Lung (tissue), 12 donors: ENCODE measurements around the gene ATP6V0A4. TPM values are rescaled to one million over a fixed set of nuclear protein-coding genes. Genes with fewer than 3 reads are reported as not detected.
"Not testable (repeated sequence)": the region's sequence is repeated elsewhere in the genome, so short reads cannot be mapped to it uniquely, and the experiment has no call there.

ENCODE experiments used
- ATAC-seq: fragments of 200-7000 bp; cut with Tn5 transposase; one replicate; pipeline ENCODE4 v1.9.1; 2020; ENCODE audit warnings: moderate number of reproducible peaks; ENCODE audit not compliant: insufficient read depth, low FRiP score
- DNase-seq, 3 donors: peaks; one replicate each; pipeline ENCODE4 v3.0.0-alpha.2; 2013 to 2017
- H3K27ac ChIP-seq, 2 donors: one replicate each; pipeline ENCODE4 v1.5.1; 2013; ENCODE audit warnings: mild to moderate bottlenecking in 2 of 2, moderate library complexity in 2 of 2, control low read depth in 1 of 2, inconsistent platforms in 1 of 2, low read depth in 1 of 2, low read length in 1 of 2
- H3K27me3 ChIP-seq, 3 donors: one replicate each; pipeline ENCODE4 v1.5.1; 2013; ENCODE audit warnings: low read length in 2 of 3; ENCODE audit not compliant: control insufficient read depth in 3 of 3, insufficient read depth in 3 of 3
- H3K36me3 ChIP-seq, 4 donors: one replicate each; pipeline ENCODE4 v1.5.1; 2013; ENCODE audit warnings: low read length in 4 of 4, mild to moderate bottlenecking in 1 of 4, moderate library complexity in 1 of 4; ENCODE audit not compliant: control insufficient read depth in 4 of 4, insufficient read depth in 4 of 4
- H3K4me1 ChIP-seq, 5 donors: one replicate each; pipeline ENCODE4 v1.5.1; 2013; ENCODE audit warnings: low read length in 5 of 5, mild to moderate bottlenecking in 2 of 5, moderate library complexity in 1 of 5; ENCODE audit not compliant: control insufficient read depth in 5 of 5, insufficient read depth in 5 of 5
- H3K4me3 ChIP-seq: one replicate; pipeline ENCODE4 v1.5.1; 2013; ENCODE audit warnings: mild to moderate bottlenecking, control low read depth, moderate library complexity
- H3K9ac ChIP-seq, 2 donors: one replicate each; pipeline ENCODE4 v1.5.1; 2013; ENCODE audit warnings: low read length in 2 of 2, control low read depth in 1 of 2; ENCODE audit not compliant: insufficient read depth in 1 of 2
- H3K9me3 ChIP-seq, 4 donors: one replicate each; pipeline ENCODE4 v1.5.1; 2013; ENCODE audit warnings: low read length in 3 of 4, mild to moderate bottlenecking in 1 of 4, moderate library complexity in 1 of 4; ENCODE audit not compliant: control insufficient read depth in 4 of 4, insufficient read depth in 3 of 4
- WGBS, 2 donors: extraction: QIAGEN DNeasy Blood & Tissue Kit; methylation state at CpG; one replicate each; pipeline ENCODE4 v1.1.7; 2013; 5-methylcytosine and 5-hydroxymethylcytosine counted together
- polyA plus RNA-seq, 2 donors: library from polyadenylated mRNA; stranded (reverse); fragments of 200-250 nt; gene quantifications; one replicate each; pipeline ENCODE4 v1.2.1, GENCODE V29; 2013
- total RNA-seq, 2 donors: library from RNA; depleted of rRNA in 1 of 2; stranded (reverse); fragments of >200 nt in 1 of 2; gene quantifications; one replicate each; pipeline ENCODE4 v1.2.1, GENCODE V29; 2014 to 2021
- TF ChIP-seq, protein P1 (sequence below): IDR thresholded peaks from 2 replicates; pipeline ENCODE4 v1.5.1; 2012; ENCODE audit warnings: mild to moderate bottlenecking; ENCODE audit errors: control extremely low read depth, extremely low read depth
- donor health status: control.
- donor health status: control.
- donor health status: Bipolar disorder and iron deficiency.
- donor health status: healthy.
- donor health status: DM: yes; HTN: yes; CAD: no.

The ATP6V0A4 gene
- total and polyA plus RNA-seq, 4 donors: 0.22 to 1.6 (median 1.2) TPM

DNA sequence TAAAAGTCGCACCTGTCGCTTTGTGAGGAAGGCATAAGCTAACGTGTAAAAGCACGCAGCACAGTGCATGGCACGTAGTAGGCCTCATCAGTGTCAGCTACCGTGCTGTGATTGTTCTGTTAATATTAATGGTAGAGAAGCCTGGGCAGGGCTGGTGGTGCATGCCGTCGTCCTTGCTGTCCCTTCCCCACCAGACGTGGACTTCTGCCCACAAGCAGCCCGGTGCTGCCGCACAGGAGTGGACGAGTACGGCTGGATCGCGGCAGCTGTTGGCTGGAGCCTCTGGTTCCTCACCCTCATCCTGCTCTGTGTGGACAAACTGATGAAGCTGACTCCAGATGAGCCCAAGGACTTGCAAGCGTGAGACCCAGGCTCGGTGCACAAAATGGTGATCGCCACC is 4.7 kb upstream of the ATP6V0A4 start:
- H3K9me3 ChIP-seq: peaks cover 0 to 1% (median 0%) of the 10 kb centered on the region in 4 donors
- no peak overlapping the region for H3K27ac ChIP-seq
- H3K4me3 ChIP-seq: no peak overlapping the region
- H3K36me3 ChIP-seq: no peaks in the 10 kb centered on the region
- H3K4me1 ChIP-seq: peaks cover 0 to 1% (median 0%) of the 10 kb centered on the region in 5 donors
- H3K27me3 ChIP-seq: peaks cover 0 to under 1% (median 0%) of the 10 kb centered on the region in 3 donors
- no peak for ATAC-seq
- DNase-seq: no peak
- TF ChIP-seq, protein P1, sequence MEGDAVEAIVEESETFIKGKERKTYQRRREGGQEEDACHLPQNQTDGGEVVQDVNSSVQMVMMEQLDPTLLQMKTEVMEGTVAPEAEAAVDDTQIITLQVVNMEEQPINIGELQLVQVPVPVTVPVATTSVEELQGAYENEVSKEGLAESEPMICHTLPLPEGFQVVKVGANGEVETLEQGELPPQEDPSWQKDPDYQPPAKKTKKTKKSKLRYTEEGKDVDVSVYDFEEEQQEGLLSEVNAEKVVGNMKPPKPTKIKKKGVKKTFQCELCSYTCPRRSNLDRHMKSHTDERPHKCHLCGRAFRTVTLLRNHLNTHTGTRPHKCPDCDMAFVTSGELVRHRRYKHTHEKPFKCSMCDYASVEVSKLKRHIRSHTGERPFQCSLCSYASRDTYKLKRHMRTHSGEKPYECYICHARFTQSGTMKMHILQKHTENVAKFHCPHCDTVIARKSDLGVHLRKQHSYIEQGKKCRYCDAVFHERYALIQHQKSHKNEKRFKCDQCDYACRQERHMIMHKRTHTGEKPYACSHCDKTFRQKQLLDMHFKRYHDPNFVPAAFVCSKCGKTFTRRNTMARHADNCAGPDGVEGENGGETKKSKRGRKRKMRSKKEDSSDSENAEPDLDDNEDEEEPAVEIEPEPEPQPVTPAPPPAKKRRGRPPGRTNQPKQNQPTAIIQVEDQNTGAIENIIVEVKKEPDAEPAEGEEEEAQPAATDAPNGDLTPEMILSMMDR: no peak
- no peak overlapping the region for H3K9ac ChIP-seq
- 95 to 96% methylated on average over 18 of the region's 18 CpGs for WGBS, 2 donors

DNA sequence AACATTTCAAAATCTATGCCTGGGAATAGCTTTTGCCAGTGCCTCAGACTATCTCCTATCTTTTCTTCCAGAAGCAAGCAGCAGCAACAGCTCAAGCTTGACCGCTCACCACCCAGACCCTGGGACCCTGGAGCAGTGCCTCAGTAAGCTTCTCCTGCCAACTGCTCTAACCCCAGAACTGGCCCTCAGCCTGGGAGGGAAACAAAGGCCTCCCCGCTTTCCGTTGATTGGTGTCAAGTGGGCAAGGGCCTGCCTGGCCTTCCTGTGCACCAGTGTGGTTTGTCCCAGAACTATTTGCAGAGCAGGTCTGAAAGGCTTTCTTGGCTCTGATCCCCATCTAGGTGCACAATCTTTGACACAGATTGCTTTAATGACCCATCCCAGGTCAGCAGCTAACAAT is 3.3 kb upstream of the ATP6V0A4 start:
- Histone ChIP-seq H3K36me3 (no peaks in the 10 kb centered on the region), H3K9ac (no peak overlapping the region), H3K4me1 (peaks cover 0 to 3% (median 0%) of the 10 kb centered on the region in 5 donors), H3K9me3 (no peaks in the 10 kb centered on the region), H3K4me3 (no peak overlapping the region), H3K27me3 (peaks cover 0 to 4% (median 0%) of the 10 kb centered on the region in 3 donors), H3K27ac (no peak overlapping the region)
- no peak for ATAC-seq
- DNase-seq: no peak
- TF ChIP-seq, protein P1: no peak
- 90 to 96% methylated on average over 3 of the region's 3 CpGs for WGBS, 2 donors

DNA sequence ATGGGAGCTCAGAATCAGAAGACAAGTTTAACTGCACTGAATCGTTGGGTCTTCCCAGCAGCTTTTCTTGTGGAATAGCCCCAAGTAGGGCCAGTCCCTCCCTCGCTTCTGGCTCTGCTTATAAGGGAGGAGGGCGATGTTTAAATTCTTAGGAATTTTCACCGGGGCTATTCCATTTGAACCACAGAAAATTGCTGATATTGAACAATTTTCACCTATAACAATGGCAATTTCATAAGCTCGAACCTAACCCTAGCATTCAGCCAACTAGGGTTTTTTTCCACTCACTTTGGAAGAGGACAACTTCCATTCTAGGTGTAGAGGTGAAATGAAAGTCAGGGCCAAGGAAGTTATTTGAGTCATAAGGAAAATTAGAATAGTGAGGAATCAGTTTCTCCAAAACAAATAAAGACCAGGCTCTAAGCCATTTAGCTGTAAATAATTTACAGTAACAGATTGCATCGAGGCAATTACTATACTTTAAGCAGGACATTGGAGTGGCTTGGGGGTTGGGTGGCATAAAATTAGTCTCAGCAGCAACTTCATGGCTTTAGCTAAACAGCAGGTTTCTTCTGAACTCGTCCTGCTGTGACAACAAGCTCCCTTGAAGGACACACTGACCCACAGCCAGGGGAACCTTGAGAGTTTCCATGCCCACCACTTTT is 1.5 kb upstream of the ATP6V0A4 start:
- Histone ChIP-seq H3K9ac (no peak overlapping the region), H3K36me3 (no peaks in the 10 kb centered on the region), H3K27ac (no peak overlapping the region), H3K4me3 (no peak overlapping the region), H3K9me3 (no peaks in the 10 kb centered on the region), H3K27me3 (peaks cover 0 to 4% (median 0%) of the 10 kb centered on the region in 3 donors), H3K4me1 (peaks cover 0 to 3% (median 0%) of the 10 kb centered on the region in 5 donors)
- DNase-seq: no peak
- WGBS, 2 donors: 76 to 88% methylated on average over 7 of the region's 7 CpGs
- TF ChIP-seq, protein P1: no peak
- ATAC-seq: no peak

DNA sequence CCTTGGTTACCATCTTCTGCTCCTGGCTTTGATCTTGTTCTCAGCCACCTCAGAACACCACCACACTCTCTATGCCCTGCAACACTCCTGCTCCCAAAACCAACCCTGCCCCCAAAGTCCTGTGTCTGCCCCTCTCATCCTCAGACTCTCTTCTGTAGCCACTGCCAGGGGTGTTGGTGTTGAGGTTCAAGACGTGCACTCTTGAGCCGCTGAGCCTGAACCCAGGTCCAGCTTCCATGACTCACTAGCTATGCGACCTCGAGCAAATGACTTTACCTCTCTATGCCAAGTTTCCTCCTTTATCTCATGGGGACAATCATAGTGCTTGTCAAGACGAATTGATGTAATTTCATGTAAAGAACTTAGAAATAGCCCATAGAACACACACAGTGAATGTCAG is 840 bp upstream of the ATP6V0A4 start:
- no peak for DNase-seq
- 80 to 84% methylated on average over 5 of the region's 5 CpGs for WGBS, 2 donors
- no peak for ATAC-seq
- no peak overlapping the region for H3K9ac ChIP-seq
- no peaks in the 10 kb centered on the region for H3K9me3 ChIP-seq
- TF ChIP-seq, protein P1: no peak
- H3K4me1 ChIP-seq: peaks cover 0 to 3% (median 0%) of the 10 kb centered on the region in 5 donors
- H3K27ac ChIP-seq: no peak overlapping the region
- H3K36me3 ChIP-seq: no peaks in the 10 kb centered on the region
- peaks cover 0 to 4% (median 0%) of the 10 kb centered on the region in 3 donors for H3K27me3 ChIP-seq
- H3K4me3 ChIP-seq: no peak overlapping the region

DNA sequence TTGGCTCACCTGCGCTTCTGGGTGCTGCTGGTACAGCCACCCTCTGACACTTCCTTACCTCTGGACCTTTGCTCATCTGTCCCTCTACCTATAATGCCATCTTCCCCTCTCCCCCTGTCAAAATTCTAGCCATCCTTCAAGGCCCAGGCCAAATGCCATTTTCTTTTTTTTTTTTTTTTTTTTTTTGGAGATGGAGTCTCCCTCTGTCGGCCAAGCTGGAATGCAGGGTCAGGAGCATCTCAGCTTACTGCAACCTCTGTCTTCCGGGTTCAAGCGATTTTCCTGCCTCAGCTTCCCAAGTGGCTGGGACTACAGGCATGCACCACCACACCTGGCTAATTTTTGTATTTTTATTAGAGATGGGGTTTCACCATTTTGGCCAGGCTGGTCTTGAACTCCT is 950 bp downstream of the ATP6V0A4 start:
- H3K27me3 ChIP-seq, H3K36me3 ChIP-seq, H3K4me3 ChIP-seq, DNase-seq, ATAC-seq, H3K27ac ChIP-seq, H3K9ac ChIP-seq, H3K9me3 ChIP-seq, H3K4me1 ChIP-seq: not testable (repeated sequence)
- 80 to 85% methylated on average over 4 of the region's 4 CpGs for WGBS, 2 donors
